HepG2 (cell line): ENCODE results near the gene ZPR1. TPM values are rescaled to one million over a fixed set of nuclear protein-coding genes. Genes with fewer than 3 reads are reported as not detected.

Experiments used
- BATF2 ChIP-seq: sonication (generic); formaldehyde crosslinking; IDR thresholded peaks from 2 replicates; pipeline ENCODE4 v1.8.0; 2022; ENCODE audit warnings: mild to moderate bottlenecking, missing genetic modification reagents, moderate library complexity
- CEBPG ChIP-seq: IDR thresholded peaks from 2 replicates; pipeline ENCODE4 v1.6.1; 2016
- CENPBD1 ChIP-seq: sonication (generic); formaldehyde crosslinking; IDR thresholded peaks from 2 replicates; pipeline ENCODE4 v1.8.0; 2022; ENCODE audit warnings: missing genetic modification reagents, low read depth, mild to moderate bottlenecking, borderline replicate concordance
- CSRNP1 ChIP-seq: sonication (generic); formaldehyde crosslinking; IDR thresholded peaks from 2 replicates; pipeline ENCODE4 v1.8.1; 2023; ENCODE audit warnings: mild to moderate bottlenecking, missing genetic modification reagents
- GFI1 ChIP-seq: sonication (generic); formaldehyde crosslinking; IDR thresholded peaks from 2 replicates; pipeline ENCODE4 v1.5.0; 2020; ENCODE audit warnings: missing genetic modification reagents, mild to moderate bottlenecking, borderline replicate concordance
- HMGXB4 ChIP-seq, 2 experiments: sonication (generic) in 1 of 2; formaldehyde crosslinking in 1 of 2; IDR thresholded peaks; 2 replicates each; pipeline versions ENCODE4 v1.4.0 to v1.6.1; 2018 to 2020; ENCODE audit warnings: missing genetic modification reagents in 2 of 2, borderline replicate concordance in 1 of 2, low read depth in 1 of 2, mild to moderate bottlenecking in 1 of 2, missing biosample characterization in 1 of 2
- MAX ChIP-seq: IDR thresholded peaks from 2 replicates; pipeline ENCODE4 v1.6.1; 2012; ENCODE audit warnings: inconsistent platforms
- YY1 ChIP-seq: IDR thresholded peaks from 2 replicates; pipeline ENCODE4 v1.6.1; 2011; ENCODE audit warnings: low read length, low read depth, moderate library complexity, mild to moderate bottlenecking; ENCODE audit not compliant: insufficient read depth, insufficient replicate concordance
- ZFP62 ChIP-seq: sonication (generic); formaldehyde crosslinking; IDR thresholded peaks from 2 replicates; pipeline ENCODE4 v1.4.0; 2020; ENCODE audit warnings: missing genetic modification reagents
- ZNF17 ChIP-seq: sonication (generic); formaldehyde crosslinking; IDR thresholded peaks from 2 replicates; pipeline ENCODE4 v1.5.0; 2020; ENCODE audit warnings: mild to moderate bottlenecking, missing genetic modification reagents
- ZNF281 ChIP-seq: sonication (generic); formaldehyde crosslinking; IDR thresholded peaks from 2 replicates; pipeline ENCODE4 v1.4.0; 2020; ENCODE audit warnings: missing genetic modification reagents, borderline replicate concordance
- ZNF296 ChIP-seq: sonication (generic); formaldehyde crosslinking; conservative IDR thresholded peaks from 2 replicates; pipeline ENCODE4 v1.5.0; 2020; ENCODE audit warnings: mild to moderate bottlenecking, missing genetic modification reagents
- ZNF580 ChIP-seq: IDR thresholded peaks from 2 replicates; pipeline ENCODE4 v1.6.1; 2016; ENCODE audit warnings: low read depth, borderline replicate concordance
- ZNF652 ChIP-seq: IDR thresholded peaks from 2 replicates; pipeline ENCODE4 v1.6.1; 2016; ENCODE audit warnings: low read depth, borderline replicate concordance
- ZNF839 ChIP-seq: sonication (generic); formaldehyde crosslinking; IDR thresholded peaks from 2 replicates; pipeline ENCODE4 v1.4.0; 2020; ENCODE audit warnings: missing genetic modification reagents, mild to moderate bottlenecking, borderline replicate concordance
- ZSCAN5A ChIP-seq: sonication (generic); formaldehyde crosslinking; IDR thresholded peaks from 2 replicates; pipeline ENCODE4 v1.8.0; 2022; ENCODE audit warnings: mild to moderate bottlenecking, missing genetic modification reagents, borderline replicate concordance
- polyA plus RNA-seq, 8 experiments: library from polyadenylated mRNA; depleted of rRNA in 3 of 8; stranded (reverse) in 7 of 8; unstranded in 1 of 8; fragments of >200 nt; fragmentation: Illumina TruSeq in 4 of 8; extraction: Trizol in 4 of 8; gene quantifications; 2 replicates each; pipeline versions ENCODE4 v1.2.1 to v1.2.3, GENCODE V29; 2011 to 2016; ENCODE audit warnings: low read depth in 4 of 8, missing spikeins in 1 of 8, mixed read lengths in 1 of 8; ENCODE audit not compliant: insufficient read depth in 1 of 8
- total RNA-seq, 5 experiments: library from RNA; depleted of rRNA; stranded (reverse); fragments of >200 nt; fragmentation: Illumina TruSeq; extraction: Trizol; gene quantifications; 2 replicates each; pipeline ENCODE4 v1.2.3, GENCODE V29; 2016; ENCODE audit warnings: low read depth in 1 of 5

ZPR1 gene
- total and polyA plus RNA-seq, 2 of the 13 experiments (the other 11 are each of a cell fraction or from before 2014, with no cell fraction given), result 40.0 to 79.3 TPM

GRCh38 chr11:116829525-116830183, 41.8 kb upstream of the ZPR1 start, which contains the start of gene APOC3 (continued):
- TF ChIP-seq HMGXB4 (CRISPR knock-in tag; IDR thresholded peaks at IDR 0.05; ENCODE audit: borderline replicate concordance in 1 of 2, low read depth in 1 of 2), result 0 out of 4 replicates have a peak, but pooled peaks have one; percentile 31 to 54
- TF ChIP-seq YY1, result peak; percentile 10
- peak; percentile 13; the same call in 1 of the 2 replicates for TF ChIP-seq CSRNP1 (CRISPR knock-in tag)
- TF ChIP-seq ZNF281 (CRISPR knock-in tag), result peak; percentile 77; the same call in 1 of the 2 replicates
- peak; percentile 99 for TF ChIP-seq ZNF296
- no peak for TF ChIP-seq ZNF17 (CRISPR knock-in tag)
- no peak for TF ChIP-seq CENPBD1 (CRISPR knock-in tag)
- no peak; the same call in 1 of the 2 replicates for TF ChIP-seq ZNF580 (CRISPR knock-in tag)
- no peak for TF ChIP-seq ZFP62 (CRISPR knock-in tag)
- TF ChIP-seq ZNF839, result no peak
- 0 out of 2 replicates have a peak, but pooled peaks have one; percentile 16 for TF ChIP-seq ZNF652 (CRISPR knock-in tag)
- TF ChIP-seq CEBPG (CRISPR knock-in tag), result peak; percentile 95
- TF ChIP-seq GFI1 (CRISPR knock-in tag), result no peak; the same call in 1 of the 2 replicates
- TF ChIP-seq ZSCAN5A (CRISPR knock-in tag), result no peak
- no peak for TF ChIP-seq BATF2 (CRISPR knock-in tag)
- TF ChIP-seq MAX, result no peak
